Aorta (tissue), 5 donors: ENCODE results near the gene DTNB. TPM values are rescaled to one million over a fixed set of nuclear protein-coding genes. Genes with fewer than 3 reads are reported as not detected.

Experiments
- ATAC-seq: fragments of 200-7000 bp; cut with Tn5 transposase; one replicate; pipeline ENCODE4 v1.9.1; 2022; ENCODE audit warnings: moderate library complexity; ENCODE audit not compliant: low FRiP score
- DNase-seq, 2 donors: peaks; one replicate each; pipeline ENCODE4 v3.0.0-alpha.2; 2020
- H3K27ac ChIP-seq, 2 donors: one replicate each; pipeline ENCODE4 v1.5.1; 2013; ENCODE audit warnings: low read length in 2 of 2, mild to moderate bottlenecking in 2 of 2, moderate library complexity in 2 of 2, control low read depth in 1 of 2, inconsistent platforms in 1 of 2, low read depth in 1 of 2
- H3K27me3 ChIP-seq, 2 donors: one replicate each; pipeline ENCODE4 v1.6.1; 2013; ENCODE audit warnings: control low read depth in 1 of 2, low read length in 1 of 2, mild to moderate bottlenecking in 1 of 2, moderate library complexity in 1 of 2; ENCODE audit not compliant: insufficient read depth in 2 of 2, control insufficient read depth in 1 of 2
- H3K36me3 ChIP-seq, 2 donors: one replicate each; pipeline ENCODE4 v1.6.1; 2013; ENCODE audit warnings: control low read depth in 1 of 2, low read length in 1 of 2, mild to moderate bottlenecking in 1 of 2; ENCODE audit not compliant: insufficient read depth in 2 of 2, control insufficient read depth in 1 of 2
- H3K4me1 ChIP-seq, 2 donors: one replicate each; pipeline ENCODE4 v1.6.1; 2013; ENCODE audit warnings: low read length in 2 of 2, control low read depth in 1 of 2, mild to moderate bottlenecking in 1 of 2, moderate library complexity in 1 of 2; ENCODE audit not compliant: insufficient read depth in 2 of 2, control insufficient read depth in 1 of 2
- H3K4me3 ChIP-seq, 2 donors: one replicate each; pipeline ENCODE4 v1.5.1; 2013; ENCODE audit warnings: low read length in 2 of 2, control low read depth in 1 of 2, mild to moderate bottlenecking in 1 of 2
- H3K9me3 ChIP-seq: one replicate; pipeline ENCODE4 v1.6.1; 2013; ENCODE audit warnings: mild to moderate bottlenecking, low read length; ENCODE audit not compliant: control insufficient read depth
- WGBS, 2 donors: extraction: QIAGEN DNeasy Blood & Tissue Kit; methylation state at CpG; one replicate each; pipeline ENCODE4 v1.1.7; 2013; 5-methylcytosine and 5-hydroxymethylcytosine counted together
- intact Hi-C, 2 donors: fragments of 100-400 bp; cut with DNase I; formaldehyde crosslinking; loops; one replicate each; pipeline versions ENCODE4 v1.14.2 to v1.15.0; 2022
- polyA plus RNA-seq, 2 donors: library from polyadenylated mRNA; stranded (reverse); fragments of 200-250 nt; gene quantifications; one replicate each; pipeline ENCODE4 v1.2.3, GENCODE V29; 2013
- total RNA-seq, 2 donors: library from RNA; stranded (reverse); fragmentation: NEBNext Ultra II Directional; extraction: Animal tissue kit (Norgen Biotek cat#: 25700); gene quantifications; one replicate each; pipeline ENCODE4 v1.2.1, GENCODE V29; 2021
- donor health status: healthy with polysubstance abuse.
- donor health status: Bipolar disorder and iron deficiency.
- donor health status: DM: no; HTN: no; CAD: no.
- donor health status: DM: no; HTN: no; CAD: no.
- donor health status: DM: yes; HTN: yes; CAD: no.

The DTNB gene
- total and polyA plus RNA-seq, 4 donors, result 14.7 to 33.7 (median 17.1) TPM

DNA sequence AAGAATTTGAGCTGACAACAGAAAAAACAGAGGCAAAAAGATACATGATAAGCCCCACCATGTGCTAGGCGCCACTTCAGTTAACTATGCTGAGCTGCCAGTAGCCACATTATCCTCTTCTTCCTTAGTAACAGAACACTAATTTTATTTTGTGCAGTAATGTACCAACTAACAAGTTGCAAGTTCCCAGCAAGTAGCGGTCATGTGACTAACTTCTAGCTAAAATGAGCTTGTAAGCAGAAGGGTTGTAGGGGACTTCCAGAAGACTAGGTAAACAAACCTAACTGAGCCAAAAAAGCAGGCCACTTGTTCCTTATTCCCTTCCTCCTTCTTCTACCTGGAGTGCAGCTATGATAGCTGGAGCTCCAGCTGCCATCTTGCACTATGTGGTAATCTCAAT is 75.5 kb downstream of the DTNB start:
- H3K4me3 ChIP-seq, result no peak overlapping the region
- intact Hi-C loops, result no loop called here

GRCh38 chr2:25596516-25597244 is 76.7 kb downstream of the DTNB start:
- intact Hi-C loops, result no loop called here
- H3K4me1 ChIP-seq, result no peaks in the 10 kb centered on the region
- WGBS, 2 donors, result 85 to 92% methylated on average over 1 of the region's 1 CpG
- no peak overlapping the region for H3K27ac ChIP-seq
- DNase-seq (no peak), ATAC-seq (no peak)
- H3K9me3 ChIP-seq, result no peaks in the 10 kb centered on the region
- H3K4me3 ChIP-seq, result no peak overlapping the region
- H3K27me3 ChIP-seq, result no peaks in the 10 kb centered on the region
- no peaks in the 10 kb centered on the region for H3K36me3 ChIP-seq

More for the DNA sequence above, 75.5 kb downstream of the DTNB start:
- Histone ChIP-seq H3K9me3 (no peaks in the 10 kb centered on the region), H3K27ac (no peak overlapping the region), H3K27me3 (no peaks in the 10 kb centered on the region), H3K36me3 (no peaks in the 10 kb centered on the region), H3K4me1 (no peaks in the 10 kb centered on the region)
- 97 to 100% methylated on average over 2 of the region's 2 CpGs for WGBS, 2 donors
- ATAC-seq, result no peak
- DNase-seq, result no peak

DNA sequence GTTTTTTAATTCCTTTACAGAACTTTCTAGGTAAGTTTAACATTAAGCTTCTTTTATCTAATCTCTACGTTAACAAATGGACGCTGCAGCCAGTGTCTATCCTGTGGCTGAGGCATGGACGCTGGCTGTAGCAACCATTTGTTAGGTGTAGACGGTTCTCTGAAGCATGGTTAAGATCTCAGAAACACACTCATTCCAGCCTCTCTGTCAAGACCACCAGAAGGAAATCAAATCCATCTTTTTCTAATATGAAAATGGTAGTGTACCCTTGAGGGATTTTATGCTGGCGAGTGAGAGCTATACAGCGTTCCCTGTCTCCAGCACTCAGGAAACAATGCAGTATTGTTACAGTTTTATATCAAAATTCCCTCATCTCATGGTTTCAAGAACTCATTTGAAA is 78.0 kb downstream of the DTNB start:
- ATAC-seq, result no peak
- intact Hi-C loops, result no loop called here

DNA sequence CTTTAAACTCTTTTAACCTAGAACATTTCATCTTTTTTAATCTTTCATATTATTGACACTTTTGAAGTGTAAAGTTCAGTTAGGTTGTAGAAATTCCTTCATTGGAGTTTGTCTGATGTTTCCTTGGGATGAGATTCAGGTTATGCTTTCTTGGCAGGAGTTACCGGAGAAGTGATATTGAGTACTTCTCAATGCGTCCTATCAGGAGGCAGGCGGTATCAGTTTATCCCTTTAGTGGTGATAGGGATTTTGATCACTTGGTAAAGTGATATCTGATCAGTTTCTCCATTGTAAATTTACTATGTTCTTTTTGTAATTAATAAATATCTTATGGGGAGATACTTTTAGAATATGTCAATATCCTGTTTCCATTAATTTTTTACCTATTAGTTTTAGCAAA is 78.4 kb downstream of the DTNB start:
- Histone ChIP-seq H3K27ac (no peak overlapping the region), H3K27me3 (no peaks in the 10 kb centered on the region), H3K9me3 (no peaks in the 10 kb centered on the region), H3K4me3 (no peak overlapping the region), H3K36me3 (no peaks in the 10 kb centered on the region), H3K4me1 (no peaks in the 10 kb centered on the region)
- ATAC-seq (no peak), DNase-seq (no peak)
- intact Hi-C loops, result no loop called here
- WGBS, 2 donors, result 97% methylated on average over 3 of the region's 3 CpGs

More for the DNA sequence above, 78.0 kb downstream of the DTNB start:
- no peak overlapping the region for H3K4me3 ChIP-seq
- 94 to 95% methylated on average over 6 of the region's 6 CpGs for WGBS, 2 donors
- H3K27ac ChIP-seq, result no peak overlapping the region
- no peaks in the 10 kb centered on the region for H3K4me1 ChIP-seq
- no peaks in the 10 kb centered on the region for H3K36me3 ChIP-seq
- no peak for DNase-seq
- H3K27me3 ChIP-seq, result no peaks in the 10 kb centered on the region
- no peaks in the 10 kb centered on the region for H3K9me3 ChIP-seq

DNA sequence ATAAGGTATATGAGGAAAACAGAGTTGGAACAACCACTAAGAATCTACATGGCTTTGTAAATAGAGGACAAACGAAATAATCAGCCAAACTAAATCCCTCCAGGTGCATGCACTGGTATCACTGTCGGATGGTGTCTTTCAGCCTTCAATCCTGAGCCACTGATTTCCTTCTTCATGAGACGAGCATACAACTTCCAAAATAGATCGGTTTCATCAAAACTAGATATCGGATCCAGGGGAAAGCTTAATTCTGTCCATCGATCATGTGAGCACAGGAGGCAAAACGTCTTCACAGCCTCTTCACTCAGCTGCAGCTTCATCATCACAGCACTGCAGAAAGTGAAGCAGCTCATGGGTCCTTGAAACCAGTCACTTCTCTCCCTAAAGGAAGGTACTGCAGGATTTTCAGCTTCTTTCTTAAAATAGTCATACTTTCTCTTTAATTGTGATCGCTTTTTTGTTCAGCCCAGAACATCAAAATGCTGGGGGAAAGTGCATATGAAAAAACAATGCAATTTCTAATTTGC is 80.5 kb downstream of the DTNB start:
- no peaks in the 10 kb centered on the region for H3K27me3 ChIP-seq
- H3K4me3 ChIP-seq, result no peak overlapping the region
- no peak overlapping the region for H3K27ac ChIP-seq
- no peaks in the 10 kb centered on the region for H3K9me3 ChIP-seq
- no peaks in the 10 kb centered on the region for H3K36me3 ChIP-seq
- ATAC-seq, result no peak
- WGBS, 2 donors, result 88 to 91% methylated on average over 8 of the region's 8 CpGs
- intact Hi-C loops, result no loop called here
- H3K4me1 ChIP-seq, result no peaks in the 10 kb centered on the region
- DNase-seq, result no peak

GRCh38 chr2:25590921-25591505 is 82.4 kb downstream of the DTNB start:
- Histone ChIP-seq H3K27ac (no peak overlapping the region), H3K9me3 (no peaks in the 10 kb centered on the region), H3K27me3 (no peaks in the 10 kb centered on the region), H3K36me3 (no peaks in the 10 kb centered on the region), H3K4me3 (no peak overlapping the region), H3K4me1 (no peaks in the 10 kb centered on the region)
- DNase-seq (no peak), ATAC-seq (no peak)
- 93 to 95% methylated on average over 15 of the region's 15 CpGs for WGBS, 2 donors
- intact Hi-C loops, result no loop called here

DNA sequence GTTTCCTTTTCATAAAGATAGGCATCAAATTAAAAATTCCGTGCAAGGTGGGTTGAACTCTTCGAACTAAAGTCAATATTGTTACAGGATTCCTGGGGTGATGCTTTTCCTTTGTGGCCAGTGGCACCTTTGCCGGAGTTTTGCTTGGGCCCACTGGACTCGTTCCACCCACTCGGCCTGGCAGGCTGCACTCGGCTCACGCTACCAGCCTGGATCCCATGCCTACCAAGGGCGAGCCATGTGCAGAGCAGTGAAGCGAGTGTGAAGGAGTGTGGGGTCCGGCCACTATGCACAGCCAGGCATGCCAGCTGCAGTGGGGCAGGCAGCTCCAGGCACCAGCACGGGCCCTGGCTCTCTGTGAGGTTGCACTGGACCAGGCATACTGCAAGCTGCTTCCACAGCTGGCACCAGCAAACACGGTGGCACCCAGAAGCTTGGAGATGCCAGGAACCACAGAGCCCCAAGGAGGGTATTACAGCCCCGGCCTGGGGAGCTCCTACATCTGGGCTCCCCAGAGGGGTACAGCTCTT is 83.6 kb downstream of the DTNB start:
- DNase-seq (no peak), ATAC-seq (no peak)
- Histone ChIP-seq H3K27ac (no peak overlapping the region), H3K4me1 (no peaks in the 10 kb centered on the region), H3K9me3 (no peaks in the 10 kb centered on the region), H3K27me3 (no peaks in the 10 kb centered on the region), H3K4me3 (no peak overlapping the region), H3K36me3 (no peaks in the 10 kb centered on the region)
- WGBS, 2 donors, result 95% methylated on average over 13 of the region's 13 CpGs
- intact Hi-C loops, result no loop called here

DNA sequence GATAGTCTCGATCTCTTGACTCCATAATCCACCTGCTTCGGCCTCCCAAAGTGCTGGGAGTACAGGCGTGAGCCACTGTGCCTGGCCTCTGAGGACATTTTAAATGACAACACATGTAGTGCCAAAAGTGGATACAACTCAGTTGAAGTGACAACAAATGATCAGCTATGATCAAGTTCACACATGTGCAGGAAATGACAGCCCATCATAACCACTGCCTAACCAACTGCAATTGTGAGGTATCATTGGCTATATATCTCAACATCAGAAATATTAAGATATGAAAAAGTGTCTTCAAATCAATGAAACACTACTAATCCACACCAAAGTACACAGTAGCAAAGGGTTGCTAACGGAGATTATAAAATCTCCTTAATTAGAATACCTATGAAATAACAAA is 84.8 kb downstream of the DTNB start:
- Histone ChIP-seq H3K4me1 (no peaks in the 10 kb centered on the region), H3K36me3 (no peaks in the 10 kb centered on the region), H3K4me3 (no peak overlapping the region), H3K27me3 (no peaks in the 10 kb centered on the region), H3K27ac (no peak overlapping the region), H3K9me3 (no peaks in the 10 kb centered on the region)
- ATAC-seq, result no peak
- intact Hi-C loops, result no loop called here
- no peak for DNase-seq
- 95% methylated on average over 4 of the region's 4 CpGs for WGBS, 2 donors

DNA sequence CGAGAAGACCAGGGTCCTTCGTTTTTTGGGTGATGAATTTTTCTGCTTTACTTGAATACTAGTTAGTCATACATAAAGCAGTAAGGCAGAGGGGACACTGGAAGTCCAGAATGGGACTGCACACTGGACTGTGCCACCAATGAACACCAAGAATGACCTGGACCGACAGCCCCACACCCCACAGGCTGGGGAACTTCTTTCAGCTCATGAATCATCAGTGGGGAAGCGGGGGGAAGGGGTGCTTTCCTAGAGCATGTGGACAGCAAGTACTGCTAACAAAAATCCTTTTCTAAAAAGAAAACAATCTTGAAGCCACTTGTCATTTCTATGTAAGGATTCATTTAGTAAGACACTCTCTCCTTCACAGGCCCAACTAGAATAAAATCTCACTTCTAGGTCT is 86.0 kb downstream of the DTNB start:
- no peaks in the 10 kb centered on the region for H3K9me3 ChIP-seq
- no peak overlapping the region for H3K27ac ChIP-seq
- H3K36me3 ChIP-seq, result no peaks in the 10 kb centered on the region
- no peaks in the 10 kb centered on the region for H3K27me3 ChIP-seq
- intact Hi-C loops, result no loop called here
- no peak overlapping the region for H3K4me3 ChIP-seq
- no peaks in the 10 kb centered on the region for H3K4me1 ChIP-seq
- 73 to 74% methylated on average over 4 of the region's 4 CpGs for WGBS, 2 donors
- ATAC-seq (no peak), DNase-seq (peak in 1 of 2 donors; percentile 66)
